Measurements from ENCODE around the gene TAF15. TPM values are rescaled to one million over a fixed set of nuclear protein-coding genes. Genes with fewer than 3 reads are reported as not detected.

The TAF15 gene
- total and polyA plus RNA-seq, 2 experiments from 2014 or later: 27.2 to 75.2 TPM

DNA sequence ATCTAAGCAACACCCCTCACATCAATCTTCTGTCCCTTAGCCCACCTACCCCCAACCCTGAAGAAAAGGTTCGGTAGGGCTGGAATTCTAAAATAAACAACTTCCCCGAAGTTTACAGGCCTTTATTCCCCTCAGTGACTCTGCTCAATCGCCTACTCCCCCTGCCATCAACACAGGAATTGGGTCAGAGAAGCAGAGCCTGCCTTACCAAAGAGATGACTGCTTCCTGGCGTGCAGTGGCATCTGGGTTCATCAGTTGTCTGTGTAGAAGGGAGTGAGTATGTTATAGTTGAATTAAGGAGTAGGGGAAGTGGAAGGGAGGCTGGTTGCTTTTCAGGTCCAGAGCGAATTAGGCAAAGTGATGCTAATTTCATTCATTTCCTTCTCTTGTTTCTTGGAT, 46.7 kb downstream of the TAF15 start:
- TF ChIP-seq CTCF (IDR thresholded peaks at IDR 0.05; ENCODE audit: low read depth, low read length): no peak
- Histone ChIP-seq H3K36me3 (peaks cover 3% of the 10 kb centered on the region), H3K27ac (no peak overlapping the region), H3K27me3 (no peaks in the 10 kb centered on the region), H3K4me1 (ENCODE audit: low read depth) (no peaks in the 10 kb centered on the region), H3K9me3 (ENCODE audit: low read depth) (no peaks in the 10 kb centered on the region), H3K4me3 (no peak overlapping the region)
- no peak for DNase-seq (ENCODE audit: low read depth in 1 of 2, low spot score in 1 of 2)

GRCh38 chr17:35856603-35857002, 47.3 kb downstream of the TAF15 start:
- Histone ChIP-seq H3K4me1 (ENCODE audit: low read depth) (no peaks in the 10 kb centered on the region), H3K36me3 (peaks cover 3% of the 10 kb centered on the region), H3K4me3 (no peak overlapping the region), H3K27ac (no peak overlapping the region), H3K27me3 (no peaks in the 10 kb centered on the region), H3K9me3 (ENCODE audit: low read depth) (no peaks in the 10 kb centered on the region)
- no peak for DNase-seq (ENCODE audit: low read depth in 1 of 2, low spot score in 1 of 2)
- TF ChIP-seq CTCF (IDR thresholded peaks at IDR 0.05; ENCODE audit: low read depth, low read length): no peak

- DNase-seq (ENCODE audit: low read depth in 1 of 2, low spot score in 1 of 2): no peak
- Histone ChIP-seq H3K4me1 (ENCODE audit: low read depth) (no peaks in the 10 kb centered on the region), H3K4me3 (no peak overlapping the region), H3K9me3 (ENCODE audit: low read depth) (no peaks in the 10 kb centered on the region), H3K27ac (no peak overlapping the region), H3K27me3 (no peaks in the 10 kb centered on the region), H3K36me3 (no peaks in the 10 kb centered on the region)
- no peak for TF ChIP-seq CTCF (IDR thresholded peaks at IDR 0.05; ENCODE audit: low read depth, low read length)
Observed at GRCh38 chr17:35864853-35865252, 55.6 kb downstream of the TAF15 start.

DNA sequence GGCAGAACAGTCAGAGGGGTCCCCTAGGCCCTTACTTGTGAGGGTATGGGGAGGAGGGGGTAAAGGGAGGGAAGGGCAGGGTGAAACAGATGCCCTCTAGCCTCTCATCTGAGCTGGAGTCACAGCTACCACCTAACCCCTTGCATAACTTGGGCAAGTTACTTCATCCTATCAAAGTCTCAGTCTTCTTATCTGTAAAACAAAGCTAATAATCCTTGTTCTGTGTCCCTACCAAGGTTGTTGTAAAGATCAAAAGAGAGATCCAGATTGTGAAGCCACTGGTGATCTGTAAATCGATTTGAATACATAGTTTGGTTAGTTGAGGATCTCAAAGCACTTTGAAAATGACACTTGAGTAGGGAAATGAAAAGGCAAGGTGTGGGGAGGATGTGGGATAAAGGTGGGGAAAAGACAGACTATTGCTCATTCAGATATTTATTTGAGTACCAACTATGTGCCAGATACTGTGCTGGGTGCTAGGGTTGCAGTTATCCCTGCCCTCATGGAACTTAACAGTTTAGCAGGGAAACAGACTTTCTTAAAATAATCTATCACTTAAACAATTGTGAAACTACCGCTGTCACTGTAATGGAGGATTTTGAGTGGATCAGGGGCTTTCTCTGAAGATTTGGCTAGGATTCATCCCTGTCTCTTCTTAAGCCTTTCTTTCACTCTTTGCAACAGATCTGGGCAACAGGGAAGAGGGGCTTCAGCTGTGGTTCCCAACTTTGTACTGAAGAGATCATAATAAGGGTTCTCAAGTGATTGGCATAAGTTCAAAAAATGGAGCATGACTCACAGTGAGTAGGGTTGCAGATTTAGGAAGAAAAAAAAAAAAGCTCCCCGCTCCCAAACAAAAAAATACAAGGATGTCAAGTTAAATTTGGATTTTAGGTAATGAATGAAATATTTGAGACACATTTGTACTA, 56.4 kb downstream of the TAF15 start:
- H3K4me1 ChIP-seq (ENCODE audit: low read depth): no peaks in the 10 kb centered on the region
- H3K36me3 ChIP-seq: no peaks in the 10 kb centered on the region
- TF ChIP-seq CTCF (IDR thresholded peaks at IDR 0.05; ENCODE audit: low read depth, low read length): no peak
- H3K4me3 ChIP-seq: no peak overlapping the region
- no peaks in the 10 kb centered on the region for H3K9me3 ChIP-seq (ENCODE audit: low read depth)
- H3K27me3 ChIP-seq: no peaks in the 10 kb centered on the region
- DNase-seq (ENCODE audit: low read depth in 1 of 2, low spot score in 1 of 2): peak in 1 of 2 donors; percentile 70
- H3K27ac ChIP-seq: no peak overlapping the region

- no peaks in the 10 kb centered on the region for H3K27me3 ChIP-seq
Observed at GRCh38 chr17:35866341-35866950, 57.2 kb downstream of the TAF15 start.

More at GRCh38 chr17:35866341-35866950, 57.2 kb downstream of the TAF15 start:
- Histone ChIP-seq H3K36me3 (no peaks in the 10 kb centered on the region), H3K4me1 (ENCODE audit: low read depth) (no peaks in the 10 kb centered on the region), H3K27ac (no peak overlapping the region), H3K9me3 (ENCODE audit: low read depth) (no peaks in the 10 kb centered on the region), H3K4me3 (no peak overlapping the region)
- TF ChIP-seq CTCF (IDR thresholded peaks at IDR 0.05; ENCODE audit: low read depth, low read length): no peak
- peak in 1 of 2 donors; percentile 55 for DNase-seq (ENCODE audit: low read depth in 1 of 2, low spot score in 1 of 2)
